GM23248 (cell line): ENCODE data around the gene C2CD5.

Experiments used
- EZH2 ChIP-seq: fragments of 200-600 bp; sonication (generic); IDR thresholded peaks from 2 replicates; pipeline ENCODE4 v1.6.1; 2018; ENCODE audit warnings: antibody characterized with exemption, mild to moderate bottlenecking; ENCODE audit not compliant: insufficient read depth, poor library complexity, severe bottlenecking
- EZH2phosphoT487 ChIP-seq: fragments of 200-600 bp; sonication (generic); IDR thresholded peaks from 2 replicates; pipeline ENCODE4 v1.6.1; 2018; ENCODE audit warnings: antibody characterized with exemption, moderate library complexity, mild to moderate bottlenecking, low read depth; ENCODE audit not compliant: insufficient read depth

GRCh38 chr12:22494319-22494718 lies 50.0 kb downstream of the C2CD5 start:
- TF ChIP-seq EZH2, result no peak
- no peak for TF ChIP-seq EZH2phosphoT487
